Muscle layer of colon (tissue), 2 donors: ENCODE results near the gene APOH.

ENCODE experiments used
- H3K27ac ChIP-seq: one replicate; pipeline ENCODE4 v1.7.0; 2013; ENCODE audit warnings: low read depth, mild to moderate bottlenecking, low read length, moderate library complexity
- H3K27me3 ChIP-seq, 2 donors: one replicate each; pipeline ENCODE4 v1.7.0; 2013; ENCODE audit warnings: low read length in 2 of 2, mild to moderate bottlenecking in 2 of 2; ENCODE audit not compliant: insufficient read depth in 2 of 2, control insufficient read depth in 1 of 2
- H3K36me3 ChIP-seq: one replicate; pipeline ENCODE4 v1.7.0; 2013; ENCODE audit warnings: mild to moderate bottlenecking, low read length; ENCODE audit not compliant: insufficient read depth
- H3K4me1 ChIP-seq: one replicate; pipeline ENCODE4 v1.7.0; 2013; ENCODE audit warnings: mild to moderate bottlenecking, low read length; ENCODE audit not compliant: insufficient read depth
- H3K4me3 ChIP-seq, 2 donors: one replicate each; pipeline ENCODE4 v1.7.0; 2013; ENCODE audit warnings: low read length in 2 of 2, low read depth in 1 of 2, mild to moderate bottlenecking in 1 of 2, moderate library complexity in 1 of 2
- H3K9ac ChIP-seq: one replicate; pipeline ENCODE4 v1.7.0; 2013; ENCODE audit warnings: low read length
- H3K9me3 ChIP-seq: one replicate; pipeline ENCODE4 v1.7.0; 2013; ENCODE audit warnings: mild to moderate bottlenecking, low read length
- donor health status: abdominal sarcoma.
- donor health status: Adenocarcinoma of cecum.

APOH gene

GRCh38 chr17:66233023-66233753 is 4.0 kb upstream of the APOH start:
- no peaks in the 10 kb centered on the region for H3K36me3 ChIP-seq

DNA sequence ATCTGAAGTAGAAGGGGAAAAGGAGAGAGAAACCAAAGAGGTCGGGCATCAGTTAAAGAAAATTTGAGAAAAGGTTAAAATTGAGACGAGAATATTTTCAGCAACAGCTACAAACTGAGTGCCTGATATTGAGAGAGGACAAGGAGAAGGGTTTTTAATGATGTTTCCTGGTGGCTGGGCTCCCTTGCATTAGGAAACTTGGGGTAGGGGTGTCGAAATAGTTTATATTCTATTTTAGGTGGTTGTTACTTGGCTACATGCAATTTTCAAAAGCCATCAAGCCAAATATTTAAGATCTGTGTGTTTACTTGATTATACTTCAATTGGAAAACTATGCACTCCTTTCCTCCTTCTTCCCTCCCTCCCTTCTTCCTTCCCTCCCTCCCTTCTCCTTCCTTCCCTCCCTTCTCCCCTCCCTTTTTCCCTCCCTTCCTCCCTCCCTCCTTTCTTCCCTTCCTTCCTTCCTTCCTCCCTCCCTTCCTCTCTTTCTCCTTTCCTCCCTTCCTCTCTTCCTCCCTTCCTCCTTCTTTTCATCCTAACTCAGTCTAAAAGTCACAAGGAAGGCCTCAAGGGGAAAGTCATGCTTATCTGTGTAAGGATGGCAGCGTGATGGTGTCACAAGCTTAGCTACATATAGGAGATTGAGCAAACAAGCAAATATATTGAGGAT is 1.8 kb upstream of the APOH start:
- Histone ChIP-seq H3K27ac (no peak overlapping the region), H3K9me3 (no peaks in the 10 kb centered on the region), H3K4me1 (no peaks in the 10 kb centered on the region), H3K4me3 (no peak overlapping the region), H3K9ac (no peak overlapping the region), H3K36me3 (no peaks in the 10 kb centered on the region), H3K27me3 (no peaks in the 10 kb centered on the region)

More at GRCh38 chr17:66233023-66233753, 4.0 kb upstream of the APOH start:
- no peak overlapping the region for H3K4me3 ChIP-seq
- no peaks in the 10 kb centered on the region for H3K4me1 ChIP-seq
- H3K27me3 ChIP-seq = no peaks in the 10 kb centered on the region
- no peak overlapping the region for H3K27ac ChIP-seq
- no peak overlapping the region for H3K9ac ChIP-seq
- H3K9me3 ChIP-seq = no peaks in the 10 kb centered on the region

GRCh38 chr17:66229783-66230538 is 746 bp upstream of the APOH start:
- Histone ChIP-seq H3K4me1 (no peaks in the 10 kb centered on the region), H3K27ac (no peak overlapping the region), H3K36me3 (no peaks in the 10 kb centered on the region), H3K27me3 (no peaks in the 10 kb centered on the region), H3K9ac (no peak overlapping the region), H3K4me3 (no peak overlapping the region), H3K9me3 (no peaks in the 10 kb centered on the region)

DNA sequence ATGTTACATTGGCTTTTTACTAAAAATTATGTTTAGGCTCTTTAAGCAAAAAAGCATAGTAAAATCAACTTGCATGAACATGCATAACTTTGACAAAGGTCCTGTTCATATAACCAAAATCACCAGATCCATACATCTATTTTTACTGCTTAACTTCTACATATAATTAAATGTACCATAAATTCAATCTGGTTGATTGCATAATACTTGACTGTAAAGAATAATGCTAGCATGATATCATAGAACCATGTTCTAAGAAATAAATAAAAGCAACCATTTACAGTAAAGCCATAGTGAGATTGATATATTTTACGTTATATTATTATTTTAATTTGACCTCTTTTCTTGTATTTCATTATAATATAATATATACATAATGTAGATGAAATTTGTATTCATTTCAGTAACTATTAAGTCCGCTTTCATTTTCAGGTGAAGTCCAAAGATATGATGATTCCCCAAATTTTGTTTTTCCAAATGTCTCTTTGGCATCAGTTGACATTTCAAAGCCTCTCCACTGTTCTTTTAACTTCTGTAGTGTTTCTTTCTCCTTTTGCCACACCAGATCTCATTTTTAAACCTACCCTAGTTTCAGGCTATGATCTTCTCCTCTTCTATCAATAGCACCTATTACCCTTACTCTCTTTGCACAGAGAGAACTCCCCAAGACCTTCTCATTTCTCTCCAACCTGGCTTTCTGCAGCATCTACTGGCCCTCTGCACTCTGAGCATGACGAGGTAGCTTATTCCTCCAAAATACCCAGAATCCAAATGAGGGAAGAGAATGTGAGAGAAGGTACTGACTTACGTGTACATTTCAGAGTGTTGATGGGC is 1.8 kb downstream of the APOH start:
- Histone ChIP-seq H3K4me1 (no peaks in the 10 kb centered on the region), H3K4me3 (no peak overlapping the region), H3K27ac (no peak overlapping the region), H3K36me3 (no peaks in the 10 kb centered on the region), H3K9ac (no peak overlapping the region), H3K9me3 (no peaks in the 10 kb centered on the region), H3K27me3 (no peaks in the 10 kb centered on the region)

DNA sequence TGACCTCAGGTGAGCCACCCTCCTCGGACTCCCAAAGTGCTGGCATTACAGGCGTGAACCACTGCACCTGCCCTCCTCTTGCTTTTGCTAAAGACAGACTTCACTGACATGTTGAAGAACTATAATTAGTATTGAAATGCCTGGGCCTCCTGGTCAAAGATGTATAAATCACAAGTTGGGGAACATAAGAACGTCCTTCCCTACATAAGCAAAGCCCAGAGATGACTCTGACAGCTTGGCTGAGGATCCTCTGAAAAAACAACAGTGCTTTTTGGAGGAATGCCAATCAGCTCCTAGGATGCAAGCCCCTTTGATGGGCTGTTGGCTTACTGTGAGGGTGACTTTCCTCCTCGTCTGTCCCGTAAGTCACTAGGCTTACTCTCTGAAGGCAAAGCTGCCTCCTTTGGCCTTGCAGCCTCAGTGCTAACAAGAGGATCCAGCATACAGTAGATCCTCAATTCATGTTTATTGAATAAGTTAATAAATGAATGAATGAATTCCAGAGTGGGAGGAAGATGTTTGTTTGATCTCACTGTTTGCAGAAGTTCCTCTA is 6.3 kb downstream of the APOH start:
- no peaks in the 10 kb centered on the region for H3K36me3 ChIP-seq
- H3K27ac ChIP-seq = no peak overlapping the region
- no peak overlapping the region for H3K4me3 ChIP-seq
- H3K4me1 ChIP-seq = no peaks in the 10 kb centered on the region
- H3K9me3 ChIP-seq = no peaks in the 10 kb centered on the region
- H3K27me3 ChIP-seq = no peaks in the 10 kb centered on the region
- H3K9ac ChIP-seq = no peak overlapping the region

DNA sequence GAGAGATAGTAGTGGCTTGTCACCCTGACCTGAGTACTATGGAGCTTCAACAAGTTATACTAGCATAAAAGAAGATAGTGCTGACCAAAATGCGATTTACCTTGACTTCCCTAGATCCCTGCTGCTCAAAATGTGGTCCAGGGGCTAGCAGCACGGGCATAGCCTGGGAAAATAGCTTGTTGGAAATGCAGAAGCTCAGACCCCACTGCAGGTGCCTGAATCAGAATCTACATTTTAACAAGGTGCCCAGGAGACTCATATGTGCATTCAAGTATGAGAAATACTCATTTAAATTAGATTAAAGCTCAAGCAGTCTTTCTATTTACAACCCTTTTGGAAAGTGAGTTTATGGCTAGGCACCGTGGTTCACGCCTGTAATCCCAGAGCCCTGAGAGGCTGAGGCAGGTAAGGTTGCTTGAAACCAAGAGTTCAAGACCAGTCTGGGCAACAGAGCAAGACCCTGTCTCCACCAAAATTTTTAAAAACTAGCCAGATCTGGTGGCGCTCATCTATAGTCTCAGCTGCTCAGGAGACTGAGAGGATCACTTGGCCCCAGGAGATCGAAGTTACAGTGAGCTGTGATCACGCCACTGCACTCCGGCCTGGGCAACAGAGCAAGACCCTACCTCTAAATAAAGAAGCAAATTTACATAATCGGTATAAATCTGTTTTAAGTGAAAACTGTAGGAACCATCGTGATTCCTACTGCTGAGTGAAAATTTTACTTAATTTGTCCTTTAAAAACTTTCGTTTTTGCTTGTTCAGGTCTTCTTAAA is 7.3 kb downstream of the APOH start:
- Histone ChIP-seq H3K27me3 (no peaks in the 10 kb centered on the region), H3K9ac (no peak overlapping the region), H3K4me1 (no peaks in the 10 kb centered on the region), H3K27ac (no peak overlapping the region), H3K4me3 (no peak overlapping the region), H3K9me3 (no peaks in the 10 kb centered on the region), H3K36me3 (no peaks in the 10 kb centered on the region)

- Histone ChIP-seq H3K4me3 (no peak overlapping the region), H3K27ac (no peak overlapping the region), H3K27me3 (no peaks in the 10 kb centered on the region), H3K4me1 (no peaks in the 10 kb centered on the region), H3K9me3 (no peaks in the 10 kb centered on the region), H3K9ac (no peak overlapping the region), H3K36me3 (no peaks in the 10 kb centered on the region)
Measured at GRCh38 chr17:66221343-66221742, 7.9 kb downstream of the APOH start.

DNA sequence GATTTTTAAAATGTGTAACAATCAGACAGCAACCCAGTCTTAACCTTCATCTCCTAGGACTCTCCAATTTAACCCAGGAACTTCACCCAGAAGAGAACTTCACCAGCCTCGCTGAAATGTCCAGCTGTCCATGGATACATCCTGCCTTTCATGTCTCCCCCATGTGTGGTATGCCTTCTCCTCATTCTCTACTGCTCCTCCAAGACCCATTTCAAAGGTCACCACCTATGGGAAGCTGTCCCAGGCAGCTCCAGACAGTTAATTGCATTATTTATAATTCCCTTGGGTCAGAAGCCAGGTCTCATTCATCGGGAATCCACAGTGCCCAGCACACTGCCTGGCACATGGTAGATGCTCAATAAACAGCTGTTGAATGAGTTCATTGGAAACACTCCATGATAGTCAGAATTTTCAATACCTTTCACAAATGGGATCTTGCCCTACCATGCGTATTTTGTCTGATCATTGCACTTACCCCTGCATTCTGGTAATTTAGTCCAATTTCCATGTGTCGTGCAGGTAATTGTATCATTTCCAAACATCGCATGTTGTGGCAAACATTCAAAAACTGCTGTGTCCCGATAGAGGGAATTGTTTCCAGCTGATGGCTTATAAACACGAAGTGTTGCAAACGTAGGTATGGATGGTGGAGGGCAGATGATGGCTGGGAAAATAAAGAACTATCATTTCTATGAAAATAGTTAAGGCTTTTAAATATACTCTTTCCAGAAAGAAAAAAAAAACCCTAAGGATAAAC is 9.0 kb downstream of the APOH start:
- Histone ChIP-seq H3K27ac (no peak overlapping the region), H3K4me1 (no peaks in the 10 kb centered on the region), H3K27me3 (no peaks in the 10 kb centered on the region), H3K9me3 (no peaks in the 10 kb centered on the region), H3K4me3 (no peak overlapping the region), H3K9ac (no peak overlapping the region), H3K36me3 (no peaks in the 10 kb centered on the region)

- H3K27me3 ChIP-seq = no peaks in the 10 kb centered on the region
- H3K4me3 ChIP-seq = no peak overlapping the region
- no peak overlapping the region for H3K9ac ChIP-seq
- no peak overlapping the region for H3K27ac ChIP-seq
- no peaks in the 10 kb centered on the region for H3K4me1 ChIP-seq
- no peaks in the 10 kb centered on the region for H3K36me3 ChIP-seq
- no peaks in the 10 kb centered on the region for H3K9me3 ChIP-seq
Measured at GRCh38 chr17:66215529-66215911, 13.7 kb downstream of the APOH start.
